Breast epithelium (tissue), 3 donors: ENCODE results near the gene MYO1D.

Source experiments
- CTCF ChIP-seq, 3 donors: fragments of 450-650 bp; IDR thresholded peaks; one replicate each; pipeline ENCODE4 v1.5.1; 2016 to 2017; ENCODE audit warnings: antibody characterized with exemption in 3 of 3, mild to moderate bottlenecking in 3 of 3, moderate library complexity in 3 of 3
- POLR2A ChIP-seq: fragments of 450-650 bp; IDR thresholded peaks from one replicate; pipeline ENCODE4 v1.6.1; 2016; ENCODE audit warnings: antibody characterized with exemption, mild to moderate bottlenecking, moderate library complexity

- TF ChIP-seq CTCF (IDR thresholded peaks at IDR 0.05) (no peak), POLR2A (no peak)
Measured at GRCh38 chr17:32774695-32775084, 102.2 kb downstream of the MYO1D start.
